Effector memory CD4-positive, alpha-beta T cell (primary cell): ENCODE data around the gene RNF144A.

ENCODE experiments used
- DNase-seq, 3 donors: peaks; one replicate each; pipeline ENCODE4 v3.0.0-alpha.2; 2020
- H3K27ac ChIP-seq: 2 replicates; pipeline ENCODE4 v1.7.0; 2013; ENCODE audit warnings: mild to moderate bottlenecking, low read length, moderate library complexity; ENCODE audit not compliant: insufficient read depth, poor library complexity, severe bottlenecking
- H3K27me3 ChIP-seq: replicated peaks from 2 replicates; pipeline ENCODE4 v1.7.0; 2013; ENCODE audit warnings: mild to moderate bottlenecking, low read length; ENCODE audit not compliant: insufficient read depth, control insufficient read depth, poor library complexity, severe bottlenecking
- H3K36me3 ChIP-seq: 2 replicates; pipeline ENCODE4 v1.7.0; 2013; ENCODE audit warnings: mild to moderate bottlenecking, low read length, moderate library complexity; ENCODE audit not compliant: control insufficient read depth, insufficient read depth
- H3K4me1 ChIP-seq: 2 replicates; pipeline ENCODE4 v1.7.0; 2013; ENCODE audit warnings: low read length, mild to moderate bottlenecking; ENCODE audit not compliant: control insufficient read depth, insufficient read depth, poor library complexity, severe bottlenecking
- H3K4me3 ChIP-seq: 2 replicates; pipeline ENCODE4 v1.7.0; 2013; ENCODE audit warnings: low read length, low read depth, mild to moderate bottlenecking; ENCODE audit not compliant: insufficient read depth, poor library complexity, severe bottlenecking
- H3K9me3 ChIP-seq: 2 replicates; pipeline ENCODE4 v1.7.0; 2013; ENCODE audit warnings: mild to moderate bottlenecking, low read length, moderate library complexity; ENCODE audit not compliant: control insufficient read depth

Gene RNF144A

DNA sequence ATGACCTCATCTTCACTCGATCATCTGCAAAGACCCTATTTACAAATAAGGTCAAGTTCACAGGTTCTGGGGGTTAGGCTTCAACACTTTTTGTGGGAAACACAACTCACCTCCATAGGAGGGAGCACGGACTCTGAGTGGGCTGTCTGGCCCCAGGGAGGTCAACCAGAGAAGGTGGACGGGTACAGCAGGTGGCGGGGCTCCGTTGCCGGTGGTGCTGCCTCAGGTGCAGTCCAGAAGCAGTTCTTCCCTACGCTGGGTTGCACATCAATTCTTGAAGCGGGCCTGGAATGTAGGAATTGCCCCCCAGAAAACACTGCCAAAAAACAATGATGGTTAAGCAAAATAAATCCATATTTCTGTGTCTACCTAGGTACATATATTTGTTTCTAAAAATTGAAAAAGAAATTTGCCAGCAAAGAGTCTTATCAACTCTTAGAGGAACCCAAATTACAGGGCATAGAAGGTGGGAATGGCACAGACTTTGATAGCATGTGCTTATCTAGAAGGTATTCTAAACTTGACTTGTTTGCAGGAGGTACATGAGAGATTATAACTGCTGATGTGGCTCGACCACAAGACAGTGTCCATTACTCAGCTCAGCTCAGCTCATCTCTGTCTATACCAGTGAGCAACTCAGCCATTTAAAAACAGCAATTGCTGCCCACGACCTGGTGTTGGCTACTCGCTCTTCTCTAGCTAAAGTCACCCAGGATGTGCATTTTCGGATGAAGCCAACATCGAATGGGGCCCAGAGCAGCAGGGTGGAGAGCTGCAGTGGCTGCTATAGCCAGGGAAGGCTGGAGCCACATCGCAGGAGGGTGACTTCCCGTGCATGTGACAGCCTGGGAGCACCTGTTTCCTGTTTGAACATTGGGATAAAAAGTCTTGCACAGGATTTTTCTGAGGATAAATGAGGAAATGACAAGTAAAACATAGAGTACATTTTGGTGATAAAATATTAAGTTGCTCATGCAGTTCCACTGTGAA is 128.7 kb downstream of the RNF144A start:
- DNase-seq: no peak
- H3K36me3 ChIP-seq: peaks cover 14% of the 10 kb centered on the region
- H3K4me3 ChIP-seq: no peak overlapping the region

DNA sequence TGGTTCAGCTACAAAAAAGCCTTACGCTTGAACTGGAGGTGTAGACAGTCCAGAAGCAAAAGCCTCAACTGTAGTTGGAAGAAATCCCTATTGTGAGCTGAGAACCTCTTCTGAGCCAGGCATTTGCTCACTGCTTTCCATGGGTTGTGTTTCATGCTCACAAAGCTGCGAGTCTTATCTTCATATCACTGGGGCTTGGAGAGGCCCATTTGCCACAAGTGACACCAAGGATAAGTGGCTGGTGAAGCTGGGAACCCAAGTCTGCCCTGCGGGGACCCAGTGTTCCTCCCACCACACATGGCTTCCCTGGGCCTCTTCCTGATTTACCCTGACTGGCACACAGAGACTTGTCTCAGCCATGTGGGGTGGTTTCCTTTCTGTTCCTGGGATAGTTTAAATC is 130.4 kb downstream of the RNF144A start:
- no peaks in the 10 kb centered on the region for H3K9me3 ChIP-seq
- H3K4me1 ChIP-seq: no peaks in the 10 kb centered on the region
- H3K36me3 ChIP-seq: peaks cover 5% of the 10 kb centered on the region
- no peak overlapping the region for H3K27ac ChIP-seq
- DNase-seq: no peak
- H3K4me3 ChIP-seq: no peak overlapping the region
- H3K27me3 ChIP-seq: no peaks in the 10 kb centered on the region

More for the DNA sequence above, 128.7 kb downstream of the RNF144A start:
- no peak overlapping the region for H3K27ac ChIP-seq
- no peaks in the 10 kb centered on the region for H3K27me3 ChIP-seq
- no peaks in the 10 kb centered on the region for H3K9me3 ChIP-seq
- no peaks in the 10 kb centered on the region for H3K4me1 ChIP-seq

DNA sequence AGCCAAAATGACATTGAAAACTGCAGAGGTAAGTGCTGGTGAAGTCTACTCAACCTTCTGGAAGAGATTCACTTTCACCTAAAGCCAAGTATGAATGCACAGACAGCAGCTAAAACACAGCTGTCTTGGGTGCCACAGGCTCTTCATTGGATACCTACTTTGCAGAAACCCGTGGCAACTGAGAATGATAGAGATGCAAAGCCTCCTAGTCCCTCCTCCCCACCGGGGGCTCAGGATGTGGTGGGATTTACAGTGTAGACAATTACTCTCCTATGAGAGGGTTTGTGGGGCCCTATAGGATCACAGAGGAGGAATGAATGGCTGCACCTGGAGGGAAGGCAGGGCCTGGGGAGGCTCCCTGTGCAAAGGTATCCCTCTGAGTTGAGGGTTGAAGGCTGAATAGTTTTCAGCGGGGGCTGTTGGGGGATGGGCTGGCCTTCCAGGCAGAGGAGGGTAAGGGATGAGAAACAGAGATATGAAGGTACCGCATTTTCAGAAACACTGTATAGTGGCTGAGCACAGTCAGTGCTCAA is 131.6 kb downstream of the RNF144A start:
- Histone ChIP-seq H3K36me3 (peaks cover 5% of the 10 kb centered on the region), H3K4me1 (no peaks in the 10 kb centered on the region), H3K4me3 (no peak overlapping the region), H3K27me3 (no peaks in the 10 kb centered on the region), H3K27ac (no peak overlapping the region), H3K9me3 (no peaks in the 10 kb centered on the region)
- no peak for DNase-seq

DNA sequence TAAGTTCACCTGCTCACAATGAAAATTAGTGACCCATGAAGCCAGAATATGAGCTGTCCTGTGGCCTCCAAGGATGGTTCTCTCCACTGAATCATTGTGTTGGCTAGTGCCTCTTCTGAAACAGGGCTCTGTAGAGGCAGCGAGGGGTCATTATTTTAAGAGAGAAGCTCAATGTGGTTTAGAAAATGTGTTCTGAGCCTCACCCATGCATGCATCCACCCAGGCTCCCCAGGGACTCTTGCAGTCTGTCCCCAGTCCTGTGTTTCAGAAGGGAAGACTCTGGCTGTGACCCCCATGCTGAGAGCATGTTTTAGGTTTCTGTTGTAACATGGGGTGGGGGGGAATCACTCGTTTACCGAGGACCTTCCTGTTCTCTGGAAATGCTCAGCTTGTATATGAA is 135.2 kb downstream of the RNF144A start:
- Histone ChIP-seq H3K9me3 (no peaks in the 10 kb centered on the region), H3K27ac (no peak overlapping the region), H3K27me3 (no peaks in the 10 kb centered on the region), H3K4me1 (peaks cover 11% of the 10 kb centered on the region), H3K4me3 (no peak overlapping the region), H3K36me3 (no peaks in the 10 kb centered on the region)
- DNase-seq: no peak

DNA sequence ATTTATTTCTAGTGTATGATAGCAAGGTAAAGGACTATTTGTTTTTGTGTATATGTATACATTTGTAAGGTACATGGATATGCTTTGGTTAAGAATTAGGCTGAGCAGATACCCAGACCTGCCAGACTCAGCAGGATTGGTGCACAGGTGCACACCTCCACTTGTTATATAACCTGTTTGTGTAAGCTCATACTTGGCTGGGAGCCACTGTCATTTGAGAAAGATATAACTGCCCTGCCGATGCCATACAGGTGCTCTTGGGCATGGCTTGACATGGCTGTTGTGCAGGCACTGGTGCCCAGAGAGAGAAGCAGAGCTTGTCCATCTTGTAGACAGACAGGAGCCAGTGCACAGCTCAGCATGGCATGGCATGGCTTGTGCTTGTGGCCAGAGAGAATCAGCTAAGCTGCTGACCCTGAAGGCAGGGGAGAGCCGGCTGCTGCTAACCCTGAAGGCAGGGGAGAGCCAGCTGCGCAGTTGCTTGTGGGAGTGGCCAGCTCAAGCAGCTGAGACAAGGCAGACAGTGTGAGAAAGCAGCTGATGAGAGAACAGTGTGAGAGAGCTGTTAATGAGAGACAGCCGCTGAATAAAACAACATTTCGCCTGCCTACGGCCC is 136.5 kb downstream of the RNF144A start:
- no peak overlapping the region for H3K27ac ChIP-seq
- H3K4me3 ChIP-seq: no peak overlapping the region
- DNase-seq: no peak
- H3K27me3 ChIP-seq: no peaks in the 10 kb centered on the region
- no peaks in the 10 kb centered on the region for H3K36me3 ChIP-seq
- H3K4me1 ChIP-seq: peaks cover 22% of the 10 kb centered on the region
- H3K9me3 ChIP-seq: no peaks in the 10 kb centered on the region

DNA sequence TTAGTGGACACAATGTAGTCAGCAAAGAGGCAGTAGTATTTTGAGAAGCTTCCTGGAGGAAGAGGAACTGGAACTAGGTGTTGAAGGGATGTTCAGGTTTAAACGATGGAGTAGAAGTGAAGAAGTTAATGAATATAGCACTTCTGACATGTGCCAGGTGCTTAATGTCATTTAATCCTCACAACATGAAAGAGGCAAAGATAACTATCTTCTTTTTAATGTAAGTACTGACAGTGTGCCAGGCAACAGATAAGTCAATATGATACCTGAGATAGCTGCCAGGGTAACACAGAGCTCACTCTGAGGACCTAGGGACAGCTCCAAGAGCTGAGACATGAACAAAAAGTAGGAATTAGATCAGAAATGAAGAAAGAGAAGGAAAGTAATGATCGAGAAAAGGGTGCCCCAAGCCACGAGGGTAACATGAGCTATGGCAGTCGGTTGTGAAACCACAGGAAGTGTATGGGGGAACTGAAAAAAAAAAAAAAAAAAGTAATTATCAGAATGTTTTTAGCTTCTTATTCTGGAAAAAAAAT is 140.7 kb downstream of the RNF144A start:
- DNase-seq: no peak
- Histone ChIP-seq H3K27me3 (no peaks in the 10 kb centered on the region), H3K4me1 (peaks cover 32% of the 10 kb centered on the region), H3K36me3 (peaks cover under 1% of the 10 kb centered on the region), H3K4me3 (no peak overlapping the region), H3K27ac (no peak overlapping the region), H3K9me3 (no peaks in the 10 kb centered on the region)

DNA sequence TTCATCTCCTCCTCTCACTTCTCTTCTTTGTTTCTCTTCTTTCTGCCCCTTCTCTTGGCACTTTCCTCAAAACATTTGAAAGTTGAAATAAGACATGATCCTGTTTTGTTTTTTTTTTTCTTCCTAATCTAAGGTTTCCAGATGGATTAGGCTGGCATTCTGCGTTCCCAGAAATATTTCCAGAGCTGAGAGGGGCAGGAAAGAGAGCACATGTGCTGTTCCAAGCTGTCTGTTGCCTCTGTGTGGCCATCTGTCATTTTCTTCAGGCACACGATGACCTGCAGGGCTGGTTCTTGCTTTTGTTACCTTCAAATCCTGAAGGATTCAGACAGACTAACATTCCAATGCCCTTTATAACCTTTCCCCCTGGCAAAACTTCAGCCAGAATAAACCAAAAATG is 142.9 kb downstream of the RNF144A start:
- H3K36me3 ChIP-seq: peaks cover 8% of the 10 kb centered on the region
- H3K4me1 ChIP-seq: peaks cover 32% of the 10 kb centered on the region
- H3K27ac ChIP-seq: no peak overlapping the region
- no peak for DNase-seq
- no peaks in the 10 kb centered on the region for H3K9me3 ChIP-seq
- H3K4me3 ChIP-seq: no peak overlapping the region
- H3K27me3 ChIP-seq: no peaks in the 10 kb centered on the region

DNA sequence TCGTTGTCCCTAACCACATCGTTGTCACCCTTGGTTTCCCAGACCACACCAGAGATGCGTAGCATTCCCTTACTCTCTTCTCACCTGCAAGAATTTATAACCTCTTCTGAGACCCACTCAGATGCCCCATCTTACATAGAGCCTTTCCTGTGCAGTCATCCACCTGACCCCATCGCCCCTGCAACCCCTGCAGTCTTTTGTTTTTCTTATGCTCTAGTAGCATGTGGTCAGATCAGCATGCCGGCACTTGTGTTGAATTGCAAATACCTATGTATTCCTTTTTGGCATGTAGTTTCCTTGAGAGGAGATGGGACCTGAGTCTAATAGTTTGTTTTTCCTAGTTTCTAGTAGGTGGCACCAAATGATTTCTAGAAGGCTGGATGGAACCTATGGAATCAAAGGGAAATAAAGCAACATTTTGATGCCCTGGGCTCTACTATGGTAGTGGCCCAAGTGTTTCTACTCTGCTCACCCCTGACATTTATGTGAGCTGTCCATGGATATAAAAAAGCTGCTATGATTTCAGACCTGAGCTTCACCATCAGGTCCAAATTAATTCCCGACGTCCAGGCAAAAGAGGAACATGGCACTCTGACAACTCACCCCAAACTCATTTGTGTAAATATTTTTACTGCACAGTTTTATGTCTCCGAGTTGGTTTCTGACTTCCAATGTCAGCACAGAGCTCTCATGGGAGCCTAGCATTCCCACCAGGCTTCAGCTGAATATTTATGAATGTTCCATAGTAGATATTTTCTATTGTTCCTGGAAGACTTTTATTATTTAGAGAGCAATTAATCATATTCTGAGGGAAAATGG is 143.6 kb downstream of the RNF144A start:
- H3K27ac ChIP-seq: no peak overlapping the region
- no peaks in the 10 kb centered on the region for H3K9me3 ChIP-seq
- H3K4me3 ChIP-seq: no peak overlapping the region
- H3K4me1 ChIP-seq: peaks cover 32% of the 10 kb centered on the region
- DNase-seq: no peak
- peaks cover 8% of the 10 kb centered on the region for H3K36me3 ChIP-seq
- H3K27me3 ChIP-seq: no peaks in the 10 kb centered on the region

DNA sequence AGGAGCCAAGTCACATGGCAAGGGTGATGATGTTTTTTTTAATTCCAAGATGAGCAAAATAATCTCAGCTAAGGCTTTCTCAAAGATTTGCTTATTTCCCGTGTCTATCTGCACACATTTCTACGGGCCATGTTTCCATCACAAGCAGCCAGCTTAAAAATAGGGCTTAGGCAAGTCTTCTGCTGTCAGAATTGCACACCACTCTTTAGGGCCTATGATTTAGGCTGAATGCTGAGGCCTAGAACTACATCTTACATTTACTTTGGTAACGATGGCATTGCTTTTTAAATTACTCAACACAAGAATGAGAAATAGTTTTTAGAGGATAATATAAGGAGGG is 144.2 kb downstream of the RNF144A start:
- Histone ChIP-seq H3K36me3 (peaks cover 8% of the 10 kb centered on the region), H3K4me1 (peaks cover 31% of the 10 kb centered on the region), H3K27me3 (no peaks in the 10 kb centered on the region), H3K4me3 (no peak overlapping the region), H3K27ac (no peak overlapping the region), H3K9me3 (no peaks in the 10 kb centered on the region)
- DNase-seq: no peak
